ENCODE data around the gene ADGRF3. TPM values are rescaled to one million over a fixed set of nuclear protein-coding genes. Genes with fewer than 3 reads are reported as not detected.
"Not testable (repeated sequence)": the region's sequence is repeated elsewhere in the genome, so short reads cannot be mapped to it uniquely, and the experiment has no call there.

ADGRF3 gene
- total and polyA plus RNA-seq, 10 of the 15 experiments (the other 5 are each of a cell fraction or from before 2014, with no cell fraction given), result 0.03 to 3.1 (median 0.84) TPM

DNA sequence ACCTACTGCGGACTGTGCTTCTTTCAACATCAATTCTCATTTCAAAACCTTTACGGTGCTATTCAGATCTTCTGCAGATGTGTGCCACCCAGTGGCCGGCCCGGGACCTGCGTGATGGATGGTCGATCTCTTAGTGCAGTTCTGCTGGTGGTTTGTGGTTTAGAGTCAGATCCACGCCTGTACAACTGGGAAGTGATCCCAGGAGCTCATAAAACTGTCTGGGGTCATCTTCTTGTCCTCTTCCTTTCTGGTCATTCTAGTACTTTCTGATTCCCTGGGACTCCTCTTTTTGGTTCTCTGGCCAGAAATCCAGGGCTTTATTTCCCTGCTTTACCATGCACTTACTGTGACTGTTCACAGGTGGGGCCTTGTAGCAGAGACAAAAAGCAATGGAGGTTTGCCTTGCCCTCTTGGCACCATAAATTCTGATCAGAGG lies 16.5 kb downstream of the ADGRF3 start (continued):
- TF ChIP-seq, protein P1, sequence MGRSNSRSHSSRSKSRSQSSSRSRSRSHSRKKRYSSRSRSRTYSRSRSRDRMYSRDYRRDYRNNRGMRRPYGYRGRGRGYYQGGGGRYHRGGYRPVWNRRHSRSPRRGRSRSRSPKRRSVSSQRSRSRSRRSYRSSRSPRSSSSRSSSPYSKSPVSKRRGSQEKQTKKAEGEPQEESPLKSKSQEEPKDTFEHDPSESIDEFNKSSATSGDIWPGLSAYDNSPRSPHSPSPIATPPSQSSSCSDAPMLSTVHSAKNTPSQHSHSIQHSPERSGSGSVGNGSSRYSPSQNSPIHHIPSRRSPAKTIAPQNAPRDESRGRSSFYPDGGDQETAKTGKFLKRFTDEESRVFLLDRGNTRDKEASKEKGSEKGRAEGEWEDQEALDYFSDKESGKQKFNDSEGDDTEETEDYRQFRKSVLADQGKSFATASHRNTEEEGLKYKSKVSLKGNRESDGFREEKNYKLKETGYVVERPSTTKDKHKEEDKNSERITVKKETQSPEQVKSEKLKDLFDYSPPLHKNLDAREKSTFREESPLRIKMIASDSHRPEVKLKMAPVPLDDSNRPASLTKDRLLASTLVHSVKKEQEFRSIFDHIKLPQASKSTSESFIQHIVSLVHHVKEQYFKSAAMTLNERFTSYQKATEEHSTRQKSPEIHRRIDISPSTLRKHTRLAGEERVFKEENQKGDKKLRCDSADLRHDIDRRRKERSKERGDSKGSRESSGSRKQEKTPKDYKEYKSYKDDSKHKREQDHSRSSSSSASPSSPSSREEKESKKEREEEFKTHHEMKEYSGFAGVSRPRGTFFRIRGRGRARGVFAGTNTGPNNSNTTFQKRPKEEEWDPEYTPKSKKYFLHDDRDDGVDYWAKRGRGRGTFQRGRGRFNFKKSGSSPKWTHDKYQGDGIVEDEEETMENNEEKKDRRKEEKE (IDR thresholded peaks at IDR 0.05), result no peak
- TF ChIP-seq, protein P2, sequence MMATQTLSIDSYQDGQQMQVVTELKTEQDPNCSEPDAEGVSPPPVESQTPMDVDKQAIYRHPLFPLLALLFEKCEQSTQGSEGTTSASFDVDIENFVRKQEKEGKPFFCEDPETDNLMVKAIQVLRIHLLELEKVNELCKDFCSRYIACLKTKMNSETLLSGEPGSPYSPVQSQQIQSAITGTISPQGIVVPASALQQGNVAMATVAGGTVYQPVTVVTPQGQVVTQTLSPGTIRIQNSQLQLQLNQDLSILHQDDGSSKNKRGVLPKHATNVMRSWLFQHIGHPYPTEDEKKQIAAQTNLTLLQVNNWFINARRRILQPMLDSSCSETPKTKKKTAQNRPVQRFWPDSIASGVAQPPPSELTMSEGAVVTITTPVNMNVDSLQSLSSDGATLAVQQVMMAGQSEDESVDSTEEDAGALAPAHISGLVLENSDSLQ (IDR thresholded peaks at IDR 0.05), result no peak
- TF ChIP-seq IKZF2 (IDR thresholded peaks at IDR 0.05) (peak in 1 of 2 experiments; percentile 25; a peak in 1 of 4 replicates), POLR2A (IDR thresholded peaks at IDR 0.05; ENCODE audit: low read depth, low read length) (no peak), CREM (IDR thresholded peaks at IDR 0.05; ENCODE audit: low read depth) (0 out of 2 replicates have a peak, but pooled peaks have one; percentile 15), RB1 (IDR thresholded peaks at IDR 0.05; ENCODE audit: borderline replicate concordance) (no peak)
- TF ChIP-seq, protein P3, sequence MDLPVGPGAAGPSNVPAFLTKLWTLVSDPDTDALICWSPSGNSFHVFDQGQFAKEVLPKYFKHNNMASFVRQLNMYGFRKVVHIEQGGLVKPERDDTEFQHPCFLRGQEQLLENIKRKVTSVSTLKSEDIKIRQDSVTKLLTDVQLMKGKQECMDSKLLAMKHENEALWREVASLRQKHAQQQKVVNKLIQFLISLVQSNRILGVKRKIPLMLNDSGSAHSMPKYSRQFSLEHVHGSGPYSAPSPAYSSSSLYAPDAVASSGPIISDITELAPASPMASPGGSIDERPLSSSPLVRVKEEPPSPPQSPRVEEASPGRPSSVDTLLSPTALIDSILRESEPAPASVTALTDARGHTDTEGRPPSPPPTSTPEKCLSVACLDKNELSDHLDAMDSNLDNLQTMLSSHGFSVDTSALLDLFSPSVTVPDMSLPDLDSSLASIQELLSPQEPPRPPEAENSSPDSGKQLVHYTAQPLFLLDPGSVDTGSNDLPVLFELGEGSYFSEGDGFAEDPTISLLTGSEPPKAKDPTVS (IDR thresholded peaks at IDR 0.05; ENCODE audit: low read depth, low read length), result no peak

DNA sequence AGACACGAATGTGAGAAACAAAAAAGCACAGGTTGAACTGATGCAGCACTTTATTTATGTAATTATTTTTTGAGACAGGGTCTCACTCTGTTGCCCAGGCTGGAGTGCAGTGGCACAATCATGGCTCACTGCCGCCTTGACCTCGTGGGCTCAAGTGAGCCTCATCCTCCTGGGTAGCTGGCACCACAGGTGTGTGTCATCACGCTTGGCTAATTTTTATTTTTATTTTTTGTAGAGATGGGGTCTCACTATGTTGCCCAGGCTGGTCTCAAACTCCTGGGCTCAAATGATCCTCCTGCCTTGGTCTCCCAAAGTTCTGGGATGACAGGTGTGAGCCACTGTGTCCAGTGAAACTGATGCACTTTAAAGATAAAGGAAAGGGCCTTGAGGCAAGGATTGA lies 17.5 kb downstream of the ADGRF3 start:
- CTCF ChIA-PET, result interaction anchor here (0.6 to 3.1 kb wide), 6 partner anchors 14 to 377 kb away, joined by 3 to 13 read pairs (median 3); no protein-coding TSS in a partner anchor
- BruUV-seq (replicated peaks); POLR2A ChIA-PET: not testable (repeated sequence)

More for the DNA sequence above, 17.5 kb downstream of the ADGRF3 start:
- H3K9ac ChIP-seq (ENCODE audit: control insufficient read depth, insufficient read depth, low read length); H3K4me2 ChIP-seq (ENCODE audit: control insufficient read depth, insufficient read depth); FAIRE-seq; in situ Hi-C loops (cut with MboI); H3K9me3 ChIP-seq (replicated peaks; ENCODE audit: control insufficient read depth, insufficient read depth, low read length); H3K36me3 ChIP-seq (ENCODE audit: control insufficient read depth in 2 of 2, insufficient read depth in 2 of 2, low read length in 1 of 2); H3K27ac ChIP-seq (ENCODE audit: control insufficient read depth, insufficient read depth); H4K20me1 ChIP-seq (ENCODE audit: control insufficient read depth, insufficient read depth); DNase-seq (ENCODE audit: low read depth, low spot score); H3K27me3 ChIP-seq (replicated peaks in 1 of 2; ENCODE audit: control insufficient read depth in 2 of 2, insufficient read depth in 2 of 2, low read length in 1 of 2); H3K4me1 ChIP-seq (ENCODE audit: control insufficient read depth, insufficient read depth, low read length); H3K4me3 ChIP-seq; H3K79me2 ChIP-seq (ENCODE audit: control insufficient read depth, insufficient read depth, low read length); H2AFZ ChIP-seq (ENCODE audit: control insufficient read depth, low read depth, low read length); intact Hi-C loops (cut with micrococcal nuclease; ENCODE audit: unreplicated experiment); ATAC-seq: not testable (repeated sequence)
- ChIA-PET RAD21 (ENCODE audit: unreplicated experiment) (interaction anchor here (1.6 kb wide), 1 partner anchor 338 kb away, joined by 5 read pairs; no protein-coding TSS in a partner anchor), SMC1A (ENCODE audit: uncharacterized antibody, unreplicated experiment) (interaction anchor here (1.0 to 1.7 kb wide), 4 partner anchors 13 to 337 kb away, joined by 3 to 4 read pairs (median 3); no protein-coding TSS in a partner anchor)
- WGBS (ENCODE audit: insufficient coverage, insufficient replicate concordance, low lambda C conversion rate, missing lambda C conversion rate), result 94% methylated on average over 4 of the region's 4 CpGs

All from GM12878 (cell line).